Muscle layer of duodenum (tissue), 2 donors: ENCODE data around the gene PARP1.

ENCODE experiments used
- H3K27ac ChIP-seq: one replicate; pipeline ENCODE4 v1.7.0; 2013; ENCODE audit warnings: mild to moderate bottlenecking, low read length
- H3K27me3 ChIP-seq: one replicate; pipeline ENCODE4 v1.7.0; 2013; ENCODE audit warnings: low read depth, mild to moderate bottlenecking, control low read depth, low read length
- H3K36me3 ChIP-seq, 2 donors: one replicate each; pipeline ENCODE4 v1.7.0; 2013; ENCODE audit warnings: low read length in 2 of 2, control low read depth in 1 of 2, mild to moderate bottlenecking in 1 of 2; ENCODE audit not compliant: insufficient read depth in 2 of 2, control insufficient read depth in 1 of 2
- H3K4me1 ChIP-seq, 2 donors: one replicate each; pipeline ENCODE4 v1.7.0; 2013; ENCODE audit warnings: low read length in 2 of 2, mild to moderate bottlenecking in 2 of 2, control low read depth in 1 of 2, moderate library complexity in 1 of 2; ENCODE audit not compliant: insufficient read depth in 2 of 2, control insufficient read depth in 1 of 2
- H3K4me3 ChIP-seq, 2 donors: one replicate each; pipeline ENCODE4 v1.7.0; 2013; ENCODE audit warnings: low read length in 2 of 2, low read depth in 1 of 2, mild to moderate bottlenecking in 1 of 2
- H3K9me3 ChIP-seq, 2 donors: one replicate each; pipeline ENCODE4 v1.7.0; 2013; ENCODE audit warnings: low read length in 2 of 2, control low read depth in 1 of 2, mild to moderate bottlenecking in 1 of 2; ENCODE audit not compliant: control insufficient read depth in 1 of 2
- donor health status: healthy.

The PARP1 gene

DNA sequence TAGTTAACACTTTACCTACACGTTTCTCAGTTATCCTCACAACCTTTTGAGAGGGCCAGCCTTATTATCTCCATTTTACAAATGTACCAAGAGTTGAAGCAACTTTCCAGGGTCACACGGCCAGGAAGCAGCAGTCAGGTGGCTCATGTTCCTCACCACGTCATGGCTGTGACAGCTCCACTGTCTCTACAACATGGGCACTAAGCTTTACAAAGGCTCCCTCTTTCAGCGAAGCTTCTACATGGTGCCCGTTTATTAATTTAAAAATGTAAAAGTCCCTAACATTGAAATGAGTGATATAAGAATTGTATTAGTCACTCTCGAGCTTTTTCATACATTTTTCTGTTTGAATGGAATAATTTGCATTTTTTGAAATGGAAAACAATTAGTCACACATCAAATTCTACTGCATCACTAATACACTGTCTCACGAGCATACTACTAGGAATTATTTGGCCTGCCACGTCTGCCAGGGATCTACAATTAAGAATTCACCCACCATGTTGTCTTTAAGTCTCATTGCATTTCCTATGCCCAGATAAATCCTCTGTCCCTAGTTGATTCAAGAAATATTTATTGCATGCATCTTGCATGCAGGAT lies 70.5 kb downstream of the PARP1 start:
- H3K27me3 ChIP-seq = no peaks in the 10 kb centered on the region

GRCh38 chr1:226335661-226336060 lies 72.2 kb downstream of the PARP1 start:
- Histone ChIP-seq H3K27ac (no peak overlapping the region), H3K4me1 (no peaks in the 10 kb centered on the region), H3K4me3 (no peak overlapping the region), H3K36me3 (no peaks in the 10 kb centered on the region), H3K27me3 (no peaks in the 10 kb centered on the region), H3K9me3 (no peaks in the 10 kb centered on the region)

More for the DNA sequence above, 70.5 kb downstream of the PARP1 start:
- Histone ChIP-seq H3K27ac (no peak overlapping the region), H3K36me3 (no peaks in the 10 kb centered on the region), H3K4me1 (no peaks in the 10 kb centered on the region), H3K4me3 (no peak overlapping the region), H3K9me3 (no peaks in the 10 kb centered on the region)

DNA sequence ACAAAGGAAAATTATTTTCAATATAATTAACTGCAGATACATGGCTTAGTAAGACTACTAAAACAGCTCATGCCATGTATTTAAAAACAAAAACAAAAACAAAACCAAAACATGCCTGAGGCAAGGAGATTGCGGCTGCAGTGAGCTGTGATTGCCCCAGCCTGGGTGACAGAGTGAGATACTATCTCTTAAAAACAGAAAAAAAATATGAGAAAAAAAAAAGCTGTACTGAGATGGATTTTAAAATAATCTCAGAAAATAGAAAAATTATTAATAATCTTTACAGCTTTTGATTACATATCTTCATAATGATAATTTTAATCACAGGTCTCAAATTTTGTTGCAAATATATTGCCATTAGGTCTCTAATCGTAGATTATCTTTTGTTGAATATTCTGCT lies 74.9 kb downstream of the PARP1 start:
- Histone ChIP-seq H3K36me3 (no peaks in the 10 kb centered on the region), H3K4me1 (no peaks in the 10 kb centered on the region), H3K9me3 (no peaks in the 10 kb centered on the region), H3K27ac (no peak overlapping the region), H3K27me3 (no peaks in the 10 kb centered on the region), H3K4me3 (peak overlapping the region in 1 of 2 donors; percentile 8)

DNA sequence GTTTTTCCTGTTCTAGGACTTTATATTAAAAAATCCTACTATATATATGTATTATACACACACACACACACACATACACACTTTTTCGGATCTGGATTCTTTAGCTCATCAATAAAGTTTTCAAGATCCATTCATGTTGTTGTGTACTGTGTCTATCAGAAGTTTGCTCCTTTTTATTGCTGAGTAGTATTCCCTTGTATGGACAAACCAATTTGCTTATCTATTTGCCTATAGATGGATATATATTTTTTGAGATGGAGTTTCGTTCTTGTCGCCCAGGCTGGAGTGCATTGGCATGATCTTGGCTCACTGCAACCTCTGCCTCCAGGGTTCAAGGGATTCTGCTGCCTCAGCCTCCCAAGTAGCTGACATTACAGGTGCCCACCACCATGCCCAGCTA lies 78.7 kb downstream of the PARP1 start:
- no peaks in the 10 kb centered on the region for H3K27me3 ChIP-seq
- no peak overlapping the region for H3K27ac ChIP-seq
- H3K36me3 ChIP-seq = no peaks in the 10 kb centered on the region
- no peaks in the 10 kb centered on the region for H3K9me3 ChIP-seq
- H3K4me3 ChIP-seq = no peak overlapping the region
- no peaks in the 10 kb centered on the region for H3K4me1 ChIP-seq

DNA sequence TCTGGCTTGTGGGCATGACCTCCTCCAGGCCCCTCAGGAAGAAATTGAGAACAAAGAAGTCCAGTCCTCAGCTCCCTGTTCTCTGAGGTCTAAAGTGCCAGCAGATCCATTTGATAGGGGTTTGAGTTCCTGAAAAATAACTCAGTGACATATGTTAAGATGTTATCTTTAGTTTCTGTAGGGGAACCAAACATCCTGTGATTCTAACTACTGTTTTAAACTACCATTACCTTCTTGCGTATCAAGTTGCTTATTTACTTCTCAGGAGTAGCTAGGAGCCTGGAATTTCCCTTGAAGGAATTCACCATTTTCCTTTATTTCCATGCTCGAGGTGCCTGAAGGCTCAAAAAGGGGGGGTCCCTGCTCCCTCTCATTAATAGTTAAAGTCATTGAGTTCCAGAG lies 80.1 kb downstream of the PARP1 start:
- no peaks in the 10 kb centered on the region for H3K36me3 ChIP-seq
- H3K4me3 ChIP-seq = no peak overlapping the region
- H3K27ac ChIP-seq = no peak overlapping the region
- H3K9me3 ChIP-seq = no peaks in the 10 kb centered on the region
- H3K27me3 ChIP-seq = no peaks in the 10 kb centered on the region
- no peaks in the 10 kb centered on the region for H3K4me1 ChIP-seq

DNA sequence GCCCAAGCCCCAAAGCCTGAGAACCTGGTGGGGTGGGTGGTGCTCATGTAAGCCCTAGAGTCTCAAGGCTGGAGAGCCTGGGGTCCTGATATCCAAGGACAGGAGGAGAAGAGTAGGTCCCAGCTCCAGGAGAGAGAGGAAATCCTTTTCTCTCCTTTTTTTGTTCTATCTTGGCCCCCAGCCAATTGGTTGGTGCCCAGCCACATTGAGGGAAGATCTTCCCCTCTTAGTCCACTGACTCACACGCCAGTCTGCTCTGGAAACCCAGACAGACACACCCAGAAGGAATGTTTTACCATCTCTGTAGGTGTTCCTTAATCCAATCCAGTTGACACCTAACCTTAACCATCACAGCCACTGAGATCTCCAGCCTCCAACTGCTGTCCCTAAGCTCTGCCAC lies 82.7 kb downstream of the PARP1 start:
- Histone ChIP-seq H3K27me3 (no peaks in the 10 kb centered on the region), H3K4me3 (no peak overlapping the region), H3K36me3 (no peaks in the 10 kb centered on the region), H3K27ac (no peak overlapping the region), H3K9me3 (no peaks in the 10 kb centered on the region), H3K4me1 (no peaks in the 10 kb centered on the region)

DNA sequence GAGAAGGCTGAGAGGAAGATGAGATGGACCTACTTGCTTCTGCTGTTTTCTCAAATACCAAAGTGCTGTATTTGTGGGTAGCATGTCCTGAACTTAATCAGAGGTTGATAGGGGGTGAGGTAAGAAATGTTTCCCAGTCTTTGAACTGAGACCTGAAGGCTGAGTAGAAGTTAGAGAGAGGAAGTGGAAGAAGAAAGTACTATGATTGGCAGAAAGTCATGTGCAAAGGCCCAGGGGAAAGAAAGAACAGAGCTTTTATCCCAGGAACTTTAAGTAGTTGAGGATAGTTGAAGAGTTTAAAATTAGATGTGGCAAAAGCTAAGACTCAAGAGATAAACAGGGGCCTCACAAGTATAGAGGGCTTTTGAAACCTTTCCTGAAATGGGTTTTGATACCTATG lies 83.4 kb downstream of the PARP1 start:
- Histone ChIP-seq H3K4me1 (no peaks in the 10 kb centered on the region), H3K9me3 (no peaks in the 10 kb centered on the region), H3K36me3 (no peaks in the 10 kb centered on the region), H3K27ac (no peak overlapping the region), H3K27me3 (no peaks in the 10 kb centered on the region), H3K4me3 (no peak overlapping the region)

DNA sequence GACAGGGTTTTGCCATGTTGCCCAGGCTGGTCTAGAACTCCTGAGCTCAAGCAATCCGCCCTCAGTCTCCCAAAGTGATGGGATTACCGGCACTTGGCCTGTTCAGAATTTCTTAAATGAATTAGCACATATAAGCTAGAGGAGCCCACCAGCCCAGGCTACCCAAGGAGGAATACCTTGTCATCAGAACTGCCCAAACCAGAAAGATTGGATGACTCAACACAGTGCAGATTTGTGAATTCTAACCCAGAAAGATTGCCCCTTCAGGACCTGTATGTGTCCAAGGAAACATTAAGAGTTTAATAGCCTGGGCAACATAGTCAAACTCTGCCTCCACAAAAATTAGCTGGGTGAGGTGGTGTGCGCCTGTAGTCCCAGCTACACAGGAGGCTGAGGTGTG lies 84.9 kb downstream of the PARP1 start:
- Histone ChIP-seq H3K4me1 (no peaks in the 10 kb centered on the region), H3K36me3 (no peaks in the 10 kb centered on the region), H3K27me3 (no peaks in the 10 kb centered on the region), H3K9me3 (no peaks in the 10 kb centered on the region), H3K4me3 (no peak overlapping the region), H3K27ac (no peak overlapping the region)

DNA sequence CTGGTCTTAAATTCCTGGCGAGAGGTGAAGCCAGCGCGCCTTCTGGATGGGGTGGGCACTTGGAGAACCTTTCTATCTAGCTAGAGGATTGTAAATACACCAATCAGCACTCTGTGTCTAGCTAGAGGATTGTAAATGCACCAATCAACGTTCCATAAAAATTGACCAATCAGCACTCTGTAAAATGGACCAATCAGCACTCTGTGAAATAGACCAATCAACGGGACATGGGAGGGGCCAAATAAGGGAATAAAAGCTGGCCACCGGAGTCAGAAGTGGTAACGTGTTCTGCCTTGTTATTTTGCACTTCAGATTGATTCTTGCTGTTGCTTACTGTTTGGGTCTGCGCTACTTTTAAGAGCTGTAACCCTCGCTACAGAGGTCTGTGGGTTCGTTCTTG lies 87.0 kb downstream of the PARP1 start:
- no peaks in the 10 kb centered on the region for H3K4me1 ChIP-seq
- H3K36me3 ChIP-seq = no peaks in the 10 kb centered on the region
- H3K9me3 ChIP-seq = no peaks in the 10 kb centered on the region
- no peaks in the 10 kb centered on the region for H3K27me3 ChIP-seq
- no peak overlapping the region for H3K4me3 ChIP-seq
- H3K27ac ChIP-seq = no peak overlapping the region

DNA sequence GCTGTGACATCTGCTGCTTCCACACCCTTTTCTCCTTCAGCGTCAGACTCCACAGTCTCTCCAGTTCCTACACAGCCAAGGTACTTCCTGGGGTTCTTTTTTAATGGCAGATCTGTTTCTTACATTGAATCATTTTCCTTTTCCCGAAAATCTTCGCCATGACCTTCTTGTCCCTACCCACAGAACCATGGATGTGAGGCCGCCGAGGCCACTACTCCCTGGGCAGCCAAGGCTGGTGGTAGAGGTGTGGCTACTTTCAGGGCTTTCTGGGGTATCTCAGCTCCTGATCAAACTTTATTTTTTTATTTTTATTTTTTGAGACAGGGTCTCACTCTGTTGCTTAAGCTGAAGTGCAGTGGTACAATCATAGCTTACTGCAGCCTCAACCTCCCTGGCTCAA lies 89.4 kb downstream of the PARP1 start:
- no peak overlapping the region for H3K27ac ChIP-seq
- no peak overlapping the region for H3K4me3 ChIP-seq
- H3K36me3 ChIP-seq = no peaks in the 10 kb centered on the region
- no peaks in the 10 kb centered on the region for H3K27me3 ChIP-seq
- H3K4me1 ChIP-seq = no peaks in the 10 kb centered on the region
- no peaks in the 10 kb centered on the region for H3K9me3 ChIP-seq

DNA sequence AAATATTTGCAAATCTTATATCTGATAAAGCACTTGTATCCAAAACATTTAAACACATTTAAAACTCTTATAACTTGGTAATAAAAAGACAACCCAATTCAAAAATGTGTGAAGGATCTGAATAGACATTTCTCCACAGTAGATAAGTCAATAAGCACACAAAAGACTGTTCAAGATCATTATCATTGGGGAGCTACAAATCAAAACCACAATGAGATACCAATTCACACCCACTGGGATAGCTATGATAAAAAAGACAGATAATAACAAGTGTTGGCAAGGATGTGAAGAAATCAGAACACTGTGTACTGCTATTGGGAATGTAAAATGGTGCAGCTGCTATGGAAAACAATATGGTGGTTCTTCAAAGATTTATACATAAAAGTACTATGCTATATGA lies 93.8 kb downstream of the PARP1 start:
- H3K27me3 ChIP-seq = no peaks in the 10 kb centered on the region
- H3K9me3 ChIP-seq = no peaks in the 10 kb centered on the region
- H3K4me1 ChIP-seq = no peaks in the 10 kb centered on the region
- H3K36me3 ChIP-seq = no peaks in the 10 kb centered on the region
- no peak overlapping the region for H3K27ac ChIP-seq
- H3K4me3 ChIP-seq = no peak overlapping the region

DNA sequence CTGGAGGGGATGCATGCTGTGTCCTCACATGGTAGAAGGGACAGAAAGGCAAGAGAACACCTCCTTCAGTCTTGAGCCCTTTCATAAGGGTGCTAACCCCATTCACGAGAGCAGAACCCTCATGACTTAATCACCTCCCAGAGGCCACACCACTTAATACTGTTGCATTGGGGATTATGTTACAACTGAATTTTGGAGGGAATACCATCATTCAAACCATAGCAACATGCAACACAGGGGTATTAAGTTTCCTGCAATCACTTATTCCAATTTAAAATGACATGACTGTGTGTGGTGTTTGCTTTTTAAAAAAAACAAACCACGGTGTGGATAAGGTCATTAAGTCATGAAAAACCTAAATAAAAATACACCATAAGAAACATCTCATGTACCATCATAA lies 95.8 kb downstream of the PARP1 start:
- Histone ChIP-seq H3K4me3 (no peak overlapping the region), H3K27me3 (no peaks in the 10 kb centered on the region), H3K36me3 (no peaks in the 10 kb centered on the region), H3K4me1 (peaks cover 0 to 9% of the 10 kb centered on the region in 2 donors), H3K27ac (no peak overlapping the region), H3K9me3 (no peaks in the 10 kb centered on the region)
